Inferior parietal cortex (tissue), 1 donor: ENCODE data around the gene DNALI1.
"Not testable (repeated sequence)": the region's sequence is repeated elsewhere in the genome, so short reads cannot be mapped to it uniquely, and the experiment has no call there.

Experiments
- DNase-seq: peaks from one replicate; pipeline ENCODE4 v3.0.0-alpha.2; 2016; ENCODE audit errors: extremely low spot score

Gene DNALI1

GRCh38 chr1:37556712-37557196 is at the start of gene DNALI1:
Gene DNALI1, plus strand, starts transcription at chr1:37556940. Its CDS starts 55 bp downstream, at chr1:37556995.
- peak; percentile 58 for DNase-seq

GRCh38 chr1:37509181-37509580 is 47.6 kb upstream of the DNALI1 start:
- DNase-seq, result no peak

- no peak for DNase-seq
These were observed 42.9 kb upstream of the DNALI1 start for GRCh38 chr1:37513795-37514349.

GRCh38 chr1:37514350-37515184 is 42.2 kb upstream of the DNALI1 start, which contains the start of gene MEAF6:
Gene MEAF6, minus strand, starts transcription at chr1:37514766. Its CDS starts 20 bp downstream, at chr1:37514746.
- DNase-seq, result peak; percentile 84

GRCh38 chr1:37515185-37516034 is 41.3 kb upstream of the DNALI1 start:
- DNase-seq, result no peak

- no peak for DNase-seq
These were observed 39.2 kb upstream of the DNALI1 start for GRCh38 chr1:37517569-37517968.

GRCh38 chr1:37518241-37518640 is 38.5 kb upstream of the DNALI1 start:
- DNase-seq, result not testable (repeated sequence)

GRCh38 chr1:37518929-37519328 is 37.8 kb upstream of the DNALI1 start:
- not testable (repeated sequence) for DNase-seq

- DNase-seq, result no peak
These were observed 37.1 kb upstream of the DNALI1 start for GRCh38 chr1:37519613-37520012.

- DNase-seq, result not testable (repeated sequence)
These were observed 26.9 kb upstream of the DNALI1 start for GRCh38 chr1:37529888-37530287.

GRCh38 chr1:37532418-37533156 is 24.2 kb upstream of the DNALI1 start:
- not testable (repeated sequence) for DNase-seq

GRCh38 chr1:37533317-37534093 is 23.2 kb upstream of the DNALI1 start:
- no peak for DNase-seq

- DNase-seq, result no peak
These were observed 19.4 kb upstream of the DNALI1 start for GRCh38 chr1:37537378-37537777.

- not testable (repeated sequence) for DNase-seq
These were observed 17.6 kb upstream of the DNALI1 start for GRCh38 chr1:37539154-37539553.

GRCh38 chr1:37540036-37540785 is 16.5 kb upstream of the DNALI1 start:
- DNase-seq, result no peak

- DNase-seq, result no peak
These were observed 12.2 kb upstream of the DNALI1 start for GRCh38 chr1:37544530-37544929.

- DNase-seq, result no peak
These were observed 11.7 kb upstream of the DNALI1 start for GRCh38 chr1:37545019-37545418.

- no peak for DNase-seq
These were observed 7.4 kb upstream of the DNALI1 start for GRCh38 chr1:37549341-37549740.

- DNase-seq, result no peak
These were observed 3.2 kb upstream of the DNALI1 start for GRCh38 chr1:37553598-37553926.
